ENCODE results near the gene STON1.
"Not testable (repeated sequence)": the region's sequence is repeated elsewhere in the genome, so short reads cannot be mapped to it uniquely, and the experiment has no call there.

Gene STON1

GRCh38 chr2:48587961-48588360 is 58.0 kb downstream of the STON1 start:
- ChIA-PET CTCF (interaction anchor here (1.1 to 2.7 kb wide), 7 partner anchors 10 to 483 kb away, joined by 3 to 22 read pairs (median 5); no protein-coding TSS in a partner anchor), POLR2A (no interaction called here)
- no peak for DNase-seq (ENCODE audit: extremely low spot score)
- TF ChIP-seq, protein P1, sequence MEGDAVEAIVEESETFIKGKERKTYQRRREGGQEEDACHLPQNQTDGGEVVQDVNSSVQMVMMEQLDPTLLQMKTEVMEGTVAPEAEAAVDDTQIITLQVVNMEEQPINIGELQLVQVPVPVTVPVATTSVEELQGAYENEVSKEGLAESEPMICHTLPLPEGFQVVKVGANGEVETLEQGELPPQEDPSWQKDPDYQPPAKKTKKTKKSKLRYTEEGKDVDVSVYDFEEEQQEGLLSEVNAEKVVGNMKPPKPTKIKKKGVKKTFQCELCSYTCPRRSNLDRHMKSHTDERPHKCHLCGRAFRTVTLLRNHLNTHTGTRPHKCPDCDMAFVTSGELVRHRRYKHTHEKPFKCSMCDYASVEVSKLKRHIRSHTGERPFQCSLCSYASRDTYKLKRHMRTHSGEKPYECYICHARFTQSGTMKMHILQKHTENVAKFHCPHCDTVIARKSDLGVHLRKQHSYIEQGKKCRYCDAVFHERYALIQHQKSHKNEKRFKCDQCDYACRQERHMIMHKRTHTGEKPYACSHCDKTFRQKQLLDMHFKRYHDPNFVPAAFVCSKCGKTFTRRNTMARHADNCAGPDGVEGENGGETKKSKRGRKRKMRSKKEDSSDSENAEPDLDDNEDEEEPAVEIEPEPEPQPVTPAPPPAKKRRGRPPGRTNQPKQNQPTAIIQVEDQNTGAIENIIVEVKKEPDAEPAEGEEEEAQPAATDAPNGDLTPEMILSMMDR (IDR thresholded peaks at IDR 0.05; ENCODE audit: control extremely low read depth, extremely low read depth, low read depth, missing control alignments): no peak

DNA sequence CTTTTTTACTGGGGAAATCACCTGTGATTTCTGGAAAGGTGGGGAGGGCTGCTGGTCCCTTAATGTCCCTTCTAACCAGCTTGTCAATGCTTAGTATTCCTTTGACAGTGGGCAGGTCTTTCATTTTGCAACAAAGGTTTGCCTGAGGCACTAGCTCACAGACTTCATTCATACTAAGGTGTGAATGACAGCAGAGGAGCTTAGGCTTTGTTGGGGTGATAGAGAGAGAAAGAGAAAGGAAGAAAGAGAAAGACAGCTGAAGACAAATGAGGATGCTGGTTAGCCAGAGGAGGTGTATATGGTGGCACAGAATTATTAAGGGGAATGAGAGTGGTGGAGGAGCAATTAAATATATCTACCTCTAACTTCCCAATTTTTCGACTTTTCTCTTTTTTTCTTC is 58.8 kb downstream of the STON1 start:
- ChIA-PET CTCF (interaction anchor here (0.8 to 2.7 kb wide), 8 partner anchors 11 to 483 kb away, joined by 3 to 22 read pairs (median 5); no protein-coding TSS in a partner anchor), POLR2A (no interaction called here)
- DNase-seq (ENCODE audit: extremely low spot score): no peak
- TF ChIP-seq, protein P1 (IDR thresholded peaks at IDR 0.05; ENCODE audit: control extremely low read depth, extremely low read depth, low read depth, missing control alignments): no peak

GRCh38 chr2:48589170-48589767 is 59.3 kb downstream of the STON1 start:
- CTCF ChIA-PET: interaction anchor here (0.8 to 2.7 kb wide), 6 partner anchors 10 to 484 kb away, joined by 3 to 22 read pairs (median 5); no protein-coding TSS in a partner anchor
- POLR2A ChIA-PET: no interaction called here
- DNase-seq (ENCODE audit: extremely low spot score): peak; percentile 25
- TF ChIP-seq, protein P1 (IDR thresholded peaks at IDR 0.05; ENCODE audit: control extremely low read depth, extremely low read depth, low read depth, missing control alignments): peak; percentile 60

GRCh38 chr2:48590017-48590416 is 60.1 kb downstream of the STON1 start:
- DNase-seq (ENCODE audit: extremely low spot score): no peak
- POLR2A ChIA-PET: no interaction called here
- TF ChIP-seq, protein P1 (IDR thresholded peaks at IDR 0.05; ENCODE audit: control extremely low read depth, extremely low read depth, low read depth, missing control alignments): no peak
- CTCF ChIA-PET: interaction anchor here (2.6 kb wide), 1 partner anchor 10 kb away, joined by 12 read pairs; no protein-coding TSS in a partner anchor

DNA sequence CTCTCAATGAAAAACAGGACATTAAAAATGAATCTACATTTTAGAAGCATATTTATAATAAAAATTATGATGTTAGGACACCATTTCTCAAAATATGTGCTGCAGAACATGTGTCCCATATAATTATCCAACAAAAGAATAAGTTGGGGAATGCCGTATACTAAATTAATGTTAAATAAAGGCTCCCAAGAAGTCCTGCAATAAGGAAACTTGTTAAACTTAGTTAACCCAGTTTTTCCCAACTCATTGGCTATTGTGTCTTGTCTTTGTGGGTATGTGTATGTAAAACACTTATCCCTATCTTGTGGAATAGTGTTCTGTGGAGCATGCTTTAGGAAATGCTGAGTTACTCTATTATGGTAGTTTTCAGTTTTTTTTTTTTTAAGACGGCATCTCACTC is 62.1 kb downstream of the STON1 start:
- POLR2A ChIA-PET: no interaction called here
- TF ChIP-seq, protein P1 (IDR thresholded peaks at IDR 0.05; ENCODE audit: control extremely low read depth, extremely low read depth, low read depth, missing control alignments): no peak
- no peak for DNase-seq (ENCODE audit: extremely low spot score)
- CTCF ChIA-PET: interaction anchor here (1.0 to 2.6 kb wide), 2 partner anchors 8 to 20 kb away, joined by 3 to 12 read pairs; no protein-coding TSS in a partner anchor

GRCh38 chr2:48596751-48597150 is 66.8 kb downstream of the STON1 start:
- CTCF ChIA-PET; DNase-seq (ENCODE audit: extremely low spot score); POLR2A ChIA-PET: not testable (repeated sequence)

- DNase-seq (ENCODE audit: extremely low spot score): no peak
- ChIA-PET POLR2A (no interaction called here), CTCF (no interaction called here)
- TF ChIP-seq, protein P1 (IDR thresholded peaks at IDR 0.05; ENCODE audit: control extremely low read depth, extremely low read depth, low read depth, missing control alignments): no peak
Measured at GRCh38 chr2:48597492-48597891, 67.5 kb downstream of the STON1 start.
